GM12873 (cell line): Measurements from ENCODE around the gene PVRIG.

Experiments
- CTCF ChIP-seq: IDR thresholded peaks from 2 replicates; pipeline ENCODE4 v1.5.1; 2012; ENCODE audit warnings: low read depth, mild to moderate bottlenecking, moderate library complexity, low read length, control low read depth; ENCODE audit not compliant: insufficient read depth; ENCODE audit errors: missing control alignments

Gene PVRIG

DNA sequence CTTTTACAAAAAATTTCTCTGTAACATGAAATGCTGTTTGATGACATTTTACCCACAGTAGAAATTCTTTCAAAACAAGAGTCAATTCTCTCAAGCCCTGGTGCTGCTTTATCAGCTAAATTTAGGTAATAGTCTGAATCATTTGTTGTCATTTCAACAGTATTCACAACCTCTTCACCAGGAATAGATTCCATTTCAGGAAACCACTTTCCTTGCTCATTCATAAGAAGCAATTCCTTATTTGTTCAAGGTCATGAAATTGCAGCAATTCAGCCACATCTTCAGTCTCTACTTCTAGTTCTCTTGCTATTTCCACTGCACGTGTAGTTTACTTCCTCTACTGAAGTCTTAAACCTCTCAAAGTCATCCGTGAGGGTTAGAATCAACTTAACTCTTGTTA, 28.0 kb upstream of the PVRIG start:
- TF ChIP-seq CTCF: no peak

DNA sequence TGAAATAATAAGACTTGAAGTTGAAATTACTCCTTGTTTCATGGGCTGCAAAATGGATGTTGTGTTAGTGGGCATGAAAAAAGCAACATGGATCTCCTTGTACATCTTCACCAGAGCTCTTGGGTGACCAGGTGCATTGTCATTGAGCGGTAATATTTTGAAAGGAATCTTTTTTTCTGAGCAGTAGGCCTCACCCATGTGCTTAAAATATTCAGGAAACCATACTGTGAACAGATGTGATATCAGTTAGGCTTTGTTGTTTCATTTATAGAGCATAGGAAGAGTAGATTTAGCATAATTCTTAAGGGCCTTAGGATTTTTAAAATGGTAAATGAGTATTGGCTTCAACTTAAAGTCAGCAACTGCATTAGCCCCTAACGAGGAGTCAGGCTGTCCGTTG, 26.8 kb upstream of the PVRIG start:
- no peak for TF ChIP-seq CTCF

DNA sequence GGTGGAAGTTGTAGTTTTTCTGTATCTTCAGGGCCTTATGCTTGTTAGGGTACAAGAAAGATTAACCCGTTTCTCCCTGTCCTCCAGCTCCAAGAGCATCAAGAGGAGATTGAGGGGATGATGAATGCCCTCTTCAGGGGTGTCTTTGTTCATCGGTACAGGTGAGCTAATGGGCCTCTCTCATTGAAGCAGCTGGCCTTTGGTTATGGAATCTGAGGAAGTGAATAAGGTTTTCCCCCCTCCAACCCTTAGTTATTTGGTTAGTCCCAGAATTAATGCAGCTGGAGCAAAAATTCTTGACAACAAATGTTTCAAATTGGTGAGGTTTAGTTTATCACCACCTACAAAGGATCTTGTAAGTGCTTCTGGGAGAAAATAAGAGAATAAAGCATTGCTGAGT, 24.5 kb upstream of the PVRIG start:
- no peak for TF ChIP-seq CTCF

- no peak for TF ChIP-seq CTCF
Measured at GRCh38 chr7:100198266-100198665, 21.5 kb upstream of the PVRIG start.

DNA sequence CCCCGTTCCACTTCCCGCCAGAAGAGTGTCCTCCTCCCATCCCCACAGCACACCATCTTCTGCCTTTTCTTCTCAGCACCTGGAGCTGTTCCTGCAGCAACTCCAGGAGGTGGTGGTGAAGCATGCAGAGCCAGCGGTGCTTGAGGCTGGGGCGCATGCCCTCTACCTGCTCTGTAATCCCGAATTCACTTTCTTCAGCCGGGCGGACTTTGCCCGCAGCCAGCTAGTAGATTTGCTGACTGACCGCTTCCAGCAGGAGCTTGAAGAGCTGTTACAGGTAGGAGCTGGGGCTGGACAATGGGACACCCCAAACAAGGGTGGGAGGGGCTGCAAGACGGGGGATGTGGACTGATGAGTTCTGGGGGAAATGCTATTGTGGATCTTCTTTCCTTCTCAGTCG, 19.1 kb upstream of the PVRIG start:
- TF ChIP-seq CTCF: no peak

DNA sequence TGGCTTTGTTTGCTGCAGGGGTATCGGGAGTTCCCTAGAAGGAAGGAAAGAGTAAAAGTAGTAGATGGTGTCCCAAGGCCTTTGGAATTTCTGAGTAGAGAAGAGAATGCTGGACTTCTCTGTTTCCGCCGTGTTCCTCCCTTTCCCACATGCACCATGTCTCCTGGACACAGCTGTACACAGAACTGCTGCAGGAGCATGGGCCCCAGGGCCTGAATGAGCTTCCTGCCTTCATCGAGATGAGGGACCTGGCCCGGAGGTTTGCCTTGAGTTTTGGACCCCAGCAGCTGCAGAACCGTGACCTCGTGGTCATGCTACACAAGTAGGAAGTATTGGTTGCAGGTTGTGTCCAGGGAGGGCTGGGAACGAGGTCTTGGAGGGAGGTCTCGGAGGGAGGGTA, 15.3 kb upstream of the PVRIG start:
- TF ChIP-seq CTCF: no peak

GRCh38 chr7:100208911-100209408, 10.8 kb upstream of the PVRIG start:
- TF ChIP-seq CTCF: peak; percentile 6
